HG03060 (cell line): ENCODE results near the gene GLB1L2.
A peak's percentile ranks its signal among the peaks of the same experiment; 100 is the strongest.
"Not testable (repeated sequence)": the region's sequence is repeated elsewhere in the genome, so short reads cannot be mapped to it uniquely, and the experiment has no call there.

Experiments used
- ATAC-seq: cut with Tn5 transposase; IDR thresholded peaks from one replicate; pipeline ENCODE4 v1.9.1; 2021; ENCODE audit warnings: low read depth, moderate number of reproducible peaks; ENCODE audit not compliant: unreplicated experiment

GLB1L2 gene

GRCh38 chr11:134331354-134332188 is at the start of gene GLB1L2:
Gene GLB1L2 (plus strand): TSS chr11:134331988. CDS start chr11:134332062, 74 bp downstream.
- ATAC-seq: peak; percentile 39

GRCh38 chr11:134282121-134283045 is 49.4 kb upstream of the GLB1L2 start:
- ATAC-seq: no peak

GRCh38 chr11:134283461-134284230 is 48.1 kb upstream of the GLB1L2 start:
- no peak for ATAC-seq

- ATAC-seq: not testable (repeated sequence)
These were observed 47.4 kb upstream of the GLB1L2 start for GRCh38 chr11:134284349-134284748.

- no peak for ATAC-seq
These were observed 44.2 kb upstream of the GLB1L2 start for GRCh38 chr11:134287561-134287960.

- ATAC-seq: no peak
These were observed 43.3 kb upstream of the GLB1L2 start for GRCh38 chr11:134288486-134288885.

- ATAC-seq: no peak
These were observed 42.6 kb upstream of the GLB1L2 start for GRCh38 chr11:134289167-134289566.

GRCh38 chr11:134289789-134290188 is 42.0 kb upstream of the GLB1L2 start:
- ATAC-seq: no peak

- no peak for ATAC-seq
These were observed 41.1 kb upstream of the GLB1L2 start for GRCh38 chr11:134290646-134291045.

- ATAC-seq: no peak
These were observed 40.6 kb upstream of the GLB1L2 start for GRCh38 chr11:134291196-134291595.

GRCh38 chr11:134292661-134293060 is 39.1 kb upstream of the GLB1L2 start:
- no peak for ATAC-seq

- no peak for ATAC-seq
These were observed 38.4 kb upstream of the GLB1L2 start for GRCh38 chr11:134293119-134294113.

- ATAC-seq: no peak
These were observed 37.1 kb upstream of the GLB1L2 start for GRCh38 chr11:134294664-134295063.

- no peak for ATAC-seq
These were observed 19.6 kb upstream of the GLB1L2 start for GRCh38 chr11:134312223-134312622.

GRCh38 chr11:134312807-134313206 is 19.0 kb upstream of the GLB1L2 start:
- no peak for ATAC-seq

- ATAC-seq: no peak
These were observed 18.4 kb upstream of the GLB1L2 start for GRCh38 chr11:134313379-134313778.

GRCh38 chr11:134313821-134314607 is 17.8 kb upstream of the GLB1L2 start:
- no peak for ATAC-seq

GRCh38 chr11:134317103-134317502 is 14.7 kb upstream of the GLB1L2 start:
- no peak for ATAC-seq

GRCh38 chr11:134321373-134321772 is 10.4 kb upstream of the GLB1L2 start:
- ATAC-seq: not testable (repeated sequence)
